Measurements from ENCODE around the gene CD101.

The CD101 gene

DNA sequence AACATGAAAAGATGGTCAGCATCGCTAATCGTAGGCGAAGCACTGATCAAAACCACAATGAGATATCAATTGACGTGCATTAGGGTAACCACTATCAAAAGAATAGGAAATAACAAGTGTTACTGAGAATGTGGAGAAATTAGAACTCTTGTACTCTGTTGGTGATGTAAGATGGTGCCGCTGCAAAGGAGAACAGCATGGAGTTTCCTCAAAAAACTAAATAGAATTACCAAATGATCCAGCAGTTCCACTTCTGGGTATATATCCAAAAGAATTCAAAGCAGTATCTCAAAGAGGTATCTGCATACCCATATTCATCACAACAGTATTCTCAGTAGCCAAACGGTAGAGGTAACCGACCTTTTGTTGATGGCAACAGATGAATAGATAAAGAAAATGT lies 8.3 kb upstream of the CD101 start:
- FAIRE-seq, result no peak
- DNase-seq (ENCODE audit: insufficient read length, low spot score), result no peak
- TF ChIP-seq POLR2A (IDR thresholded peaks at IDR 0.05; ENCODE audit: low read depth, low read length), result no peak

DNA sequence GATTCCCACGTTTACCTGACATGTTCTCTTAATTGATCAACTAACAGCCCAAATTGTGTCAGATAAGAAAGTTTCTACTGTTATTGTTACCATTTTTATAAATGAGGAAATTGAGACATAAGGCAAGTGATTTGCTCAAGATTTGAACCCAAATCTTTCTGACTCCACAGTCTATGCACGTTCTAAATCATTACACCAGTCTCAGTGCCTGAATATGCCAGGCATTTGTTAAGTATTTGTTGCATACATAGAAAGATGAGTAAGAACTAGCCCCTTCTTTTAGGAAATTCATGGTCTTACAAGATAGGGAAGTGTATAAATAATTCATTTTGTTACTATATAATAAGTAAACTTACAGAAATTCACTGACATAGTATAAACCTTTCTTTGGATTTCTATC lies 7.1 kb upstream of the CD101 start:
- TF ChIP-seq POLR2A (IDR thresholded peaks at IDR 0.05; ENCODE audit: low read depth, low read length), result no peak
- FAIRE-seq, result no peak
- no peak for DNase-seq (ENCODE audit: insufficient read length, low spot score)

DNA sequence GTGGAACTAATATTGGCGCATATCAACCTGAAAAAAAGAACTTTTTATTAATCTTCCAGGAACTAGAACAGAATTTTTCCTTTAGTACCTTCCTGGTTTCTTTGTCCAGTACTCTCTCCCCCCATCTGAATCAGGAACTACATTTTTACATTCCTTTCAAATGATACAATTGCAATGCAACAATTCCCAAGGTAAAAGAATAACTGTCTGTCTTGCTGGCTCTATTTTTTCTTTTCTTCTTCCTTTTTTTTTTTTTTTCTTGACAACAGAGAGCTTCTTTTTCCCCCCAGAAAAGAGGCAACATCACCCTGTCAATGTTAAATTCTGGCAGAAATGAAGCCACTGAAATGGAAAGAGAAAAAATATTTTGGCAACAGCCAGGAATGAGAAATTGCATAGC lies 4.5 kb upstream of the CD101 start:
- no peak for FAIRE-seq
- TF ChIP-seq POLR2A (IDR thresholded peaks at IDR 0.05; ENCODE audit: low read depth, low read length), result no peak
- peak; percentile 17 for DNase-seq (ENCODE audit: insufficient read length, low spot score)

DNA sequence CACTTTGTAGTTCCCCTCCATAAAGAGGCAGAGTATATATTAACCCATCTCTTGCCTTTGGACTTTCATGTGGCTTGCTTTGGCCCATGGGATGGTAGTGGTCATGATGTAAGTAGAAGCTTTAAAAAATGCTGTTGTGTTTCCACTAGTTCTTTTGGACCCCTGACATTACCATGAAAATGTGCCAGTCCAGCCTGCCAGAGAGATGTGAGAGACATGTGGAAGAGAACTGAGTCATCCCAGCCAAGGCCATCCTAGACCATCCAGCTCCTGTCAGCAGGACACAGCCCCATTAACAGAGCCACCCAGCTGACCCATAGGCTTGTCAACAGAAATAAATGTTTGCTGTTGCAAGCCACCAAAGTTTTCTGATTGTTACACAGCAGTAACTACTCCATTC lies 3.9 kb upstream of the CD101 start:
- FAIRE-seq (no peak), DNase-seq (ENCODE audit: insufficient read length, low spot score) (no peak)
- no peak for TF ChIP-seq POLR2A (IDR thresholded peaks at IDR 0.05; ENCODE audit: low read depth, low read length)

DNA sequence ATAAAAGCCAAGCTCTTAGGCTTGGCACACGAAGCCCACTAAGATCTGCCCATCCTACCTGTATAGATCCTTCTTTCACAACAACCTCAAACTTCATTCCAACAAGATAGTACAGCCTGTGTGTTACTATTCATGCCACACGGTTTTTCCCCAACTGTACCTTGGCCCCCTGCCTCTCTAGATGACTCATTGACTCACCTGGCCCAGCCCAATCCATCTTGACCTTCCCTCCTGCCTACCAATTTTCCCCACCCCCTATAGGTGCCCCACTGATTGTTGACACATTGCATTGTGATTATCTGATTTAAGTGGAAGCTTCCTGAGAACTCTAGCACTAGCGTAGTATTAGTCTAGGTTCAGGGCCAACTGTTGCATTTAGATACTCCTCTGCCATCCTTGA lies 2.0 kb upstream of the CD101 start:
- FAIRE-seq (no peak), DNase-seq (ENCODE audit: insufficient read length, low spot score) (no peak)
- TF ChIP-seq POLR2A (IDR thresholded peaks at IDR 0.05; ENCODE audit: low read depth, low read length), result no peak

DNA sequence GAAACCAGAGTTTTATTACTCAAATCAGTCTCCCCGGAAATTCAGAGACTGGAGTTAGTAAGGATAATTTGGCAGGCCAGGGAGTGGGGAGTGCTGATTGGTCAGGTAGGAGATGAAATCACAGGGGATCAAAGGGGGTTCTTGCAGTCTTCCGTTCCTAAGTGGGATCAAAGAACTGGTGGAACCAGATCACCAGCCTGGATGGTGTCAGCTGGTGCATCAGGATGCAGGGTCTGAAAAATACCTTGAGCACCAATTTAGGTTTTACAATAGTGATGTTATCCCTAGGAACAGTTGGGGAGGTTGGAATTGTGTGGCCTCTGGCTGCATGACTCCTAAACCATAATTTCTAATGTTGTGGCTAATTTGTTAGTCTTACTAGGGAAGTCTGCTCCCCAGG lies 1.4 kb upstream of the CD101 start:
- DNase-seq (ENCODE audit: insufficient read length, low spot score), result no peak
- FAIRE-seq, result no peak
- TF ChIP-seq POLR2A (IDR thresholded peaks at IDR 0.05; ENCODE audit: low read depth, low read length), result no peak

DNA sequence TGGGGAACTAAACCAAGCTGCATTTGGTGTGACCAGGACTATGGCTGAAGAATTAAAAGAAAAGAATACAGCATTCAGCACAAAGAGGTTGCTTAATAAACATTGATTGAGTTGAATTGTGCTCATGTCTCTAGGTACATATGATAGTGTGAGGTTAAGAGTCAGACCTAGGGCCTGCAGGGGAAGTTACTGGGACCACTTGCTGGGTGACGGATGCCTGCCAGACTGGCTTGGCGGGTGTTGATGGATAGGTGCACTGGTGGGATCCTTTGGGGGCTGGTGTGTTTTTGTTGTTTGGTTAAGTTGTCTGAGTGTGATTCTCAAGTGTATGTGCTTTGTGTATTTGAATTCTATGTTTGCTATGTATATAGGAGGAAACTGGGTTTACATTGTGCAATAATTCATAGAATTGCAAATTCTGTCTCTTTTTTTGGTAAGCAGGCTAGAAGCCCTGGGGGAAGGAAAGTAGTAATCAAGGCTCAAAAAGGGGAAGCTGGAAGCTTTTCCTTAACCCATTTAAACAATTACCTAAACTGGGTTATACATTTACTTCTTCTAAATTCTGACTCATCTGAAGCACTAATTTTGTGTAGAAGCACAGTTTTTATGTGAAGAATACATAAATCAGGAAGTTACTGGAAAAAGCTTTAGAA lies 1.8 kb downstream of the CD101 start:
- DNase-seq (ENCODE audit: insufficient read length, low spot score) (no peak), FAIRE-seq (no peak)
- no peak for TF ChIP-seq POLR2A (IDR thresholded peaks at IDR 0.05; ENCODE audit: low read depth, low read length)

DNA sequence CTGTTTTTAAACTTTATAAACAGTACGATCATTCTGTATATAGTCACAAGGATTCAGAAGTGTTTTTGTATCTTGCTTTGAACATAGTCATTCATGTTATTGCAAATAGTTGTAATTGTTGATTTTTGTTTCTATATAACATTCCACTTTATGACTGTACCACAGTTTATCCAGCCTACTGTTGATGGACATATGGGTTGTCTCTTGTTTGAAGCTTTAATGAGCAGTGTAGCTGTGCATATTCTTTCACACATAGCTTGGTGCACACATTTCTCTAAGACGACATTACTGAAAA lies 6.1 kb downstream of the CD101 start:
- FAIRE-seq, result no peak
- TF ChIP-seq POLR2A (IDR thresholded peaks at IDR 0.05; ENCODE audit: low read depth, low read length), result no peak
- DNase-seq (ENCODE audit: insufficient read length, low spot score), result no peak

DNA sequence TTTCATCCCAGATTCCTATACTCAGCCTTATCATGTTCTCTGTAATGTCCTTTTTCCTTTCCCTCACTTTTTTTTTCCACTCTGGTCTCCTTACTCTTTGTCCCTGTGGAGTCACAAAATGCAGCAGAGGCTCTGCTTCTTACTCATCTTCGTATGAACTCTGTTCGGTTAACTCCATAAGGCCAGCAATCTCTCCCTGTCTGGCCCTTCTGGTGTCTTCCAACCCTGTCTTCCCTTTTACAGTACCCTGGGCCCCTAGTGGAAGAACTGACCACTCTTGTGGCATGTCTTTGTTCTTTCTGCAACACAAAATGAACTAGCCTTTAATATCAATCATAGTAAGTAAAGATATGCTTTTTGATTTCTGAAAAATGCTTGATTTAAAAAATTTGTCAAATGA lies 7.1 kb downstream of the CD101 start:
- DNase-seq (ENCODE audit: insufficient read length, low spot score), result no peak
- FAIRE-seq, result no peak
- no peak for TF ChIP-seq POLR2A (IDR thresholded peaks at IDR 0.05; ENCODE audit: low read depth, low read length)

DNA sequence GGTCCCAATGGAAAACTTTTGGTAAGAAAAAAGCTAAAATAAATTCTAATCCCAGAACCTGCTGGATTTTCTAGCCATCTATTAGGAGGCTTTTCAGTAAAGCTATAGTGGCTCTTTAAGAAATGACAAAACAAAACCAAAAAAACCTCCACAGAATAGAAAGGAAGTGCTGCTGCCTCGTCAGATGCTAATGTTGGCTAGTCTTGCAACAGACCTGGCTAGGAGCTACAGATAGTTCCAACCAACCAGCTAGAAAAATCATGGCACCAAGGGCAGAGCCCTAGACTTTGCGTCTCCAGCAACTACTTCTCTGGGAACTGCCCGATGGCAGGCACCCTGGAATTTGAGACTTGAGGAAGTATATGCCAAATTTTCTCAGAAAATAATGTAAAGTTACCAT lies 7.6 kb downstream of the CD101 start:
- no peak for FAIRE-seq
- TF ChIP-seq POLR2A (IDR thresholded peaks at IDR 0.05; ENCODE audit: low read depth, low read length), result no peak
- no peak for DNase-seq (ENCODE audit: insufficient read length, low spot score)

DNA sequence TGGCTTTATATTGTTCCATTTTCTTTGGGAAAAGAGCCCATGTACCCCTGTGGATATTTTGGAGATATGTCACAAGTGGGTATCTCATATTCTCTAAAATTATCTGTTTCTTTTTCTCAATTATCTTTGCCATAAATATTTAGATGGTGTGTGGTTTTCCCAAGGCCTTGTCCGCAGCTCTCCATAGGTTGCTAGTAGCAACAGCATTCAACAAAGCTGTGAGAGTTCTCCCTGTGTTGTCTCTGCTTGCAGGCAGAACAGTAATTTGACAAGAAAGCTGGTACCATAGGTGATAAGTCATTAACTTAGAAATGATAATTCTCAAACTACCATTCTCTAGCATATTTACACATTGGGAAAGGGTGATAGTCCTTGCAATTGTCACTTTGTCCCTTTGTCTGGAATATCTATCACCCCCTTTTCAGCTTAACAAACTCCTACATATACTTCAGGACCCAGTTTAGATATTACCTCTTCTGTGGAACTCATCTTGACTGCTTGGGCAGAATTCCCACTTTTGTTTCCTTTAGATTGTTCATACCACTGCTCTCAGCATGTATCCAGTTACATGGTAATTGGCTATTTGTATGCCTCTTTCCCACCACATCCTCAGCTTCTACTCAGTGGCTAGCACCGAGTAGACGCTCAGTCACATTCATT lies 8.9 kb downstream of the CD101 start:
- FAIRE-seq, result no peak
- TF ChIP-seq POLR2A (IDR thresholded peaks at IDR 0.05; ENCODE audit: low read depth, low read length), result no peak

DNA sequence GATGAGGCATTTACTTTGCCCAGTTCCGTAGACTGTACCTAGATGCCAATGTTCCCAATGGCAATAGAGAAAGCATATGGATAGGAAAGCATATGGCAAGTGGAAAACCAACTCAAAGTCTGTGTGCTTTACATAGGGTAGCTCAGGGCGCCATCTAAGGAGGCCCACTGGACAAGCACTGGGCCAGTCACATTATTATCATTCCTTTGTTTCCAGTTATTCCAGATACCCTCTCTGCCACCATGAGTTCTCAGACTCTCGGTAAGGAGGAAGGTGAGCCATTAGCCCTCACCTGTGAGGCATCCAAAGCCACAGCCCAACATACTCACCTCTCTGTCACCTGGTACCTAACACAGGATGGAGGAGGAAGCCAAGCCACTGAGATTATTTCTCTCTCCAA lies 9.8 kb downstream of the CD101 start:
- DNase-seq (ENCODE audit: insufficient read length, low spot score) (no peak), FAIRE-seq (no peak)
- TF ChIP-seq POLR2A (IDR thresholded peaks at IDR 0.05; ENCODE audit: low read depth, low read length), result no peak

More for the DNA sequence above, 8.9 kb downstream of the CD101 start:
- DNase-seq (ENCODE audit: insufficient read length, low spot score), result no peak

DNA sequence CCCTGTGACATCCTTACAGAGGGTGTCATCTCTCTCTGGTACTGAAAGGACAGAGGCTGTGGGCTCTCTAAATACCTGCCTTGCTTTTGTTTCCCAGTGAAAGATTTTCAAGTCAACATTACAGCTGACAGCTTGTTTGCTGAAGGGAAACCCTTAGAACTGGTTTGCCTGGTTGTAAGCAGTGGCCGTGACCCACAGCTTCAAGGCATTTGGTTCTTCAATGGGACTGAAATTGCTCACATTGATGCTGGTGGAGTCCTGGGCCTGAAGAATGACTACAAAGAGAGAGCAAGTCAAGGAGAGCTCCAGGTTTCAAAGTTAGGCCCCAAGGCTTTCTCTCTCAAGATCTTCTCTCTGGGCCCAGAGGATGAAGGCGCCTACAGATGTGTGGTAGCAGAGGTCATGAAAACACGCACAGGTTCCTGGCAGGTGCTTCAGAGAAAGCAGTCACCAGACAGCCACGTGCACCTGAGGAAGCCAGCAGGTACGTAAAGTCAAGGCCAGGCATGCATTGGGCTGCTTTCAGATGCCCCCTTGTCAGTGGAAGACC lies 11.8 kb downstream of the CD101 start:
- DNase-seq (ENCODE audit: insufficient read length, low spot score) (no peak), FAIRE-seq (no peak)
- no peak for TF ChIP-seq POLR2A (IDR thresholded peaks at IDR 0.05; ENCODE audit: low read depth, low read length)

DNA sequence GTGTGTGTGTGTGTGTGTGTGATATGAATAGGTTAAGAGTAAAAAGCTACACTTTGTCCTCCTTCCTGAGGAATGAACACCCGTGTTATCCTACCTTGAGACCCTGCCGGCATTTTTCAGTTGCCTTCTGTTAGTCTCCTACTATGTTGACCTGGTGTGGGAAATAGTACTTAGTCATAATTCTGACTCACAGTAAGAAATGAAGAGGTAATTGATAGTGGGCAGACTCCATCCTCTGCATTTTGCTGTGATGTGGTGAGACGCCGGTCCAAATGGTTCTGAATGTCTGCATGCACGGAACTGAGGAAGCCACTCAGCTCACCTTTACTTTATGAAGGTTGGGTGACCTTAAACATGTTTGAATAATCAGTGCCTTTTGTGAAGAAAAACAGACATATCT lies 12.6 kb downstream of the CD101 start:
- DNase-seq (ENCODE audit: insufficient read length, low spot score) (no peak), FAIRE-seq (no peak)
- TF ChIP-seq POLR2A (IDR thresholded peaks at IDR 0.05; ENCODE audit: low read depth, low read length), result no peak

DNA sequence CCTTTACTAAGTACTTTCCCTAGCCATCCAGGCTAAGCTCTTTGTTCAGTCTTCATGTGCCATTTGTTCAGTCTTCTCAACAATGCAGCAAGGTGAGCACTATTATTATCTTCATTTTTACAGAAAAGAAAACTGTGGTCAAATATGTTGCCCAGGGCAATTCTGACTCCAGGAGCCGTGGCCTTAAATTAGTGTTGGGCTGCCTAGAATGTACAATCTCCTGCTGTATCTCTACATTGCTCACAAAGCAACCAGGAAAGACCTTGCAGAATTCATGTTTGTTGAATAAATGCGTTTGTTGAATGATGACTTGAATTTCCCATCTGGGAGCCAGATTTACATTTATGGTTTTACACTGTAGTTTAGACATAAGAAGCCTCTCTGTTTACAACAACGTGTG lies 14.2 kb downstream of the CD101 start:
- no peak for FAIRE-seq
- no peak for DNase-seq (ENCODE audit: insufficient read length, low spot score)
- no peak for TF ChIP-seq POLR2A (IDR thresholded peaks at IDR 0.05; ENCODE audit: low read depth, low read length)
